ENCODE measurements around the gene GALNT13.

- TF ChIP-seq POLR2A (IDR thresholded peaks at IDR 0.05): no peak
- TF ChIP-seq CTCF (IDR thresholded peaks at IDR 0.05): no peak
Observed at GRCh38 chr2:154231021-154231420, 359.3 kb downstream of the GALNT13 start.

Measured in breast epithelium (tissue), 3 donors.